ENCODE results near the gene UGT1A7.

The UGT1A7 gene

GRCh38 chr2:233764761-233765160 lies 83.1 kb downstream of the UGT1A7 start:
- DNase-seq: no peak

GRCh38 chr2:233766416-233766815 lies 84.7 kb downstream of the UGT1A7 start:
- no peak for DNase-seq

DNA sequence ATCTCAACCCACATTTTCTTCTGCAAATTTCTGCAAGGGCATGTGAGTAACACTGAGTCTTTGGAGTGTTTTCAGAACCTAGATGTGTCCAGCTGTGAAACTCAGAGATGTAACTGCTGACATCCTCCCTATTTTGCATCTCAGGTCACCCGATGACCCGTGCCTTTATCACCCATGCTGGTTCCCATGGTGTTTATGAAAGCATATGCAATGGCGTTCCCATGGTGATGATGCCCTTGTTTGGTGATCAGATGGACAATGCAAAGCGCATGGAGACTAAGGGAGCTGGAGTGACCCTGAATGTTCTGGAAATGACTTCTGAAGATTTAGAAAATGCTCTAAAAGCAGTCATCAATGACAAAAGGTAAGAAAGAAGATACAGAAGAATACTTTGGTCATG lies 86.4 kb downstream of the UGT1A7 start:
- DNase-seq: no peak

DNA sequence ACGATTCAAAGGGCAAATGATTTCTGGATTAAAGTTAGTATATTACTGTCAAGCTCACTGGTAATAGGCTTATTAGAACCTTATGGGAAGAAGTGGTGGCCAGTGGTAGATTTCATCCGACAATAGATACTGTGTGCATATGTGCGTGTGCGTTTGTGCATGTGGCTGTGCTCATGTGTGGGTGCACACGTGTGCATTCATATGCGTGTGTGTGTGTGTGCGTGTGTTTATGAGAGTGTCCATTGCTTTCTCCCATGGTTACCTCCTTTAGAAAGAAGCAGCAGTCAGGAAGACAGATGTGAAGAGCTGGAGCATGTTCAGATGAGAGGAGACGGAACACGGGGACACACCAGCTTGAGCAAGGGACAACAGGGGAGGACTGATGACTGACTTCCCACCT lies 87.6 kb downstream of the UGT1A7 start:
- no peak for DNase-seq

GRCh38 chr2:233772153-233772552 lies 90.5 kb downstream of the UGT1A7 start:
- no peak for DNase-seq

DNA sequence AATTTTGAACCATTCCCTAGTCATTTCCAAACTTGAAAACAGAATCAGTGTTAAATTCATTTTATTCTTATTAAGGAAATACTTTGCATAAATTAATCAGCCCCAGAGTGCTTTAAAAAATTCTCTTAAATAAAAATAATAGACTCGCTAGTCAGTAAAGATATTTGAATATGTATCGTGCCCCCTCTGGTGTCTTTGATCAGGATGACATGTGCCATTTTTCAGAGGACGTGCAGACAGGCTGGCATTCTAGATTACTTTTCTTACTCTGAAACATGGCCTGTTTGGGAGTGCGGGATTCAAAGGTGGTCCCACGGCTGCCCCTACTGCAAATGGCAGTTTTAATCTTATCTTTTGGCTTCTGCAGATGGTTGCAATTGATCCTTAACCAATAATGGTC lies 90.9 kb downstream of the UGT1A7 start:
- no peak for DNase-seq

DNA sequence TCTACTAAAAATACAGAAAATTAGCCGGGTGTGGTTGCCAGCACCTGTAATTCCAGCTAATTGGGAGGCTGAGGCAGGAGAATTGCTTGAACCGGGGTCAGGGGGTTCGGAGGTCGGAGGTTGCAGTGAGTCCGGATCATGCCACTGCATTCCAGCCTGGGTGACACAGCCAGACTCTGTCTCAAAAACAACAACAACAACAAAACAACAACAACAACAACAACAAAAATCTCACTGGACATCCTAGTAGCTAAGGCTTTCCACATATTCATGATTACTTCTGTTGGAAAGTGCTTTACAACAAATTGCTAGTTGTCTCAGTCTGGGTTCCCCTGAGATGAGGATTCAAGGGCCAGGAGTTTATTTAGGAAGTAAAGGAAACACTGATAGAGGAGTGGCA lies 92.2 kb downstream of the UGT1A7 start:
- no peak for DNase-seq

DNA sequence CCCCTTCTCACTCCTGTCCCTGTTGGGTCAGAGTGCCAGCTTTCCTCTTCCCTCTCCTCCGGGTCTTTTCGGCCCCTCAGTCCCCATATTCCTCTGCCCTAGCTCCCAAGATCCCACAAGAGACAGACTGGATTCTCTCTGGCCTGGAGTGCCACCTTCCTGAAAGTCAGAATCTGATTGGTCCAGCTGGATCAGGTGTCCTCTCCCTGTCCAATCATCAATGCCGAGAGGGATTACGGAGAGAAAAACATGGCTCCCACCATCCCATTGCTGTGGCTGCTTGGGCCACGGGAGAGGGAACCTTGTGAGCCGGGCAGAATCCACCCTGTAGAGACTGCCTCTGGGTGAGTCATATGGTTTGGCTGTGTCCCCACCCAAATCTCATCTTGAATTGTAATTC lies 93.7 kb downstream of the UGT1A7 start:
- no peak for DNase-seq

DNA sequence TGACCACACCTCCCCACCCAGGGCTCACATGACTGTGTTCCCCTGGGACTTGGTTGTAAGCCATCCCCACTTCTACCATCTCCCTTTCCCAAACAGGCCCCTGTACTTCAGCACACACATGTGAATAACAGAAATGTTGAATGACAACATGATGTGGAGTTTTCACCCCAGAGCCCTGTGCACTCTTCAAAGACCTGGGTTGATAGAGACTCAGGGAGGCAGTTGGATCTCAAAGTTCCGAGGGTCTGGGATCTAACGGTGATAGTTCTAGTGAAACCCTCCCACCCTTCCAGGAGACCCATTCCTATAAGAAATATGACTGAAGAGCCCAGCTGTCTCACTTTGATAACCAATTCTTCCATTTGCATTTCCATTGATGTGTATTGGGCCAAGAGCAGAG lies 96.3 kb downstream of the UGT1A7 start, which contains the start of gene MROH2A:
MROH2A (plus strand) TSS at position 301 of the 400 bp plus-strand sequence. CDS start 1,029 bp downstream, outside the sequence.
- DNase-seq: no peak

GRCh38 chr2:233779722-233780121 lies 98.0 kb downstream of the UGT1A7 start:
- DNase-seq: no peak

DNA sequence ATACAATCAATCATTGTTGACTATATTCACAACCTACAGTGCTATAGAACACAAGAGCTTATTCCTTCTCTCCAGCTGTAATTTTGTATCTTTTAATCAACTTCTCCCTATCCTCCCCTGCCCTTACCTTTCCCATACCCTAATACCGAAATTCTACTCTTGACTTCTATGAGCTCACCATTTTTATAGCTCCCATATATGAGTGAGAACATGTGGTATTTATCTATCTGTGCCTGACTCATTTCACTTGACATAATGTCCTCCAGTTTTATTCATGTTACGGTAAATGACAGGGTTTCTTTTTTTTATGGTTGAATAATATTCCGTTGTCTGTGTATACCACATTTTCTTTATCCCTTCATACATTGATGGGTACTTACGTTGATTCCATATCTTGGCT lies 99.1 kb downstream of the UGT1A7 start:
- DNase-seq: no peak

- no peak for DNase-seq
These were observed 107.9 kb downstream of the UGT1A7 start for GRCh38 chr2:233789554-233789953.

DNA sequence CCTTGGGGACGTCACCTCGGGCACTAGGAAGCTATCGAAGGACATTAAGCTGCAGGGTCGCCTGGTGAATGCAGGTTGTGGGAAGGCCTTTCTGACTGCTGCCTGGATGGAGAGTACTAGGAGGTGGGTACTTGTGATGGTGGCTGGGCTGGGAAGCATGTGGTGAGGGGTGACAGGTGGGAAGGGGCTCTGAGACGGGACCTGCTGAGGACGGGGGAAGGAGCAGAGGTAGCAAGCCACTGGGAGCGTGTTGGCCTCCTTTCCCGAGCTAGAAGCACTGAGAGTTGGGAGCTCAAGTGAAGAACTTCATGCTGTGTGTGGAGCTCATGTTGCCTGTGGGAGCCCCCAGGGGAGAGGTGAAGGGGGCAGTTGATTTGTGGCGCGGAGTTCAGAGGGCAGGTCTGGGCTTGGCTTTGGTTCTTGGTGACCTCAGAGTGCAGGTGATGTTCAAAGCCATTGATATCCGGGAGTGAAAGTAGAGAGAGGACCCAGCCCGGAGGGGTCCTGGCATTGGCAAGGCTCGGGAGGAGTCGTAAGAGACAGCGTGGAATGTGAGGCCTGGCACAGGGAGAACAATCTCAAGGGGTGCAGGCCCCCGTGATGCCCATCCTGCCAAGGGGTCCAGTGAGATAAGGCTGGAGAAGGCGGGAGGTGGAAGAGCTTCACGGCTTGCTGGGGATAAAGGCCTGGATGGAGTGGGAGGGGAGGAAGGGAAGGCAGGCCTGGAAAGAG lies 109.6 kb downstream of the UGT1A7 start:
- DNase-seq: no peak

- DNase-seq: no peak
These were observed 110.2 kb downstream of the UGT1A7 start for GRCh38 chr2:233791883-233792329.

- DNase-seq: no peak
These were observed 111.0 kb downstream of the UGT1A7 start for GRCh38 chr2:233792720-233793119.

DNA sequence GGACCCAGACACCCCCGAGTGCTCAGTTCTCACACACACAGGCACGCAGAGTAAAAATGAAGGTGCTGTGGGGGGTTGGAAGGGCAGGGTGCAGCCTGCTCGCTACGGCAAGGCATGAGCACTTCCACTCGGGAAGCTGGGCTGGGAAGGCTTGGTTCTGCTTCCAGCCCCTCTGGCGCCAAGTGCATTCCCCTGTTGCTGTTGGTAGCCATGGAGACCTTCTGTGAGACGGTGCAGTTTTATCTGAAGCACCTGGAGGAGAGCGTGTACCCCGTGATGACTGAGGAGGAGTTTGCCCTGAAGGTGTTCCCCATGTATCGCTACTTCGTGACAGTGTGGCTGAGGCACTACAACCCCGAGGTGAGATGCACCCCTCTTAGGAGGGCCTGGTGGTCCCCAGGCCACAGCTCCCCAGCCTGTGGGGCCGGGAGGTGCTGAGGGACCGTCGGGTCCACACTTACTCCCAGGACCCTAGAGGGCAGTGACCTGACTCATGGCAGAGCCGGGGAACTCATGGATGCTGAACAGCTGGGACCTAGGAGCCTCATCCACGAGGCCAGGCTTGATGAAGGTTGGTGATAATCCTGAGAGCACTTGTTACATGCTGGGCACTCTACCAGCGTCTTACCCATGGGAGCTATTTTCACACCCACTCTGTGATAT lies 111.9 kb downstream of the UGT1A7 start:
- no peak for DNase-seq

GRCh38 chr2:233794128-233794658 lies 112.5 kb downstream of the UGT1A7 start:
- DNase-seq: no peak

- DNase-seq: no peak
These were observed 114.1 kb downstream of the UGT1A7 start for GRCh38 chr2:233795735-233796171.

DNA sequence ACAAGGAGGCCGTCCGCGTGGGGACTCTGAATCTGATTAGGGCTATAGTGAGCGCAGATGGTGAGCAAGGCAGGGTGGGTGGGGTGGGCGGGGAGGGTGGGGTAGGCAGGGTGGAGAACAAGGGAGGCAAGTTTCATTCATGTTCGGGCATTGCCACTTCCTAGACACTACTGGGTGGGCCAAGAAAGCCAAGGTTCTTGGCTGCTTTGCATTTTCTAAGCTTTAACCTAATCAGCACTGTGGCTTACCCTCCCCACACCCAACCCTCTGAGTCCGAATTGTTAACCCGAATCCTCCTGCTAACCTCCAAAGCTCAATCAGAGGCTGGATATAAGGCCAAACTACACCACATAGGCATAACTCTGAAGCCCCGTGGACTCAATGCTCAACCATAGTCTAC lies 114.6 kb downstream of the UGT1A7 start:
- no peak for DNase-seq

DNA sequence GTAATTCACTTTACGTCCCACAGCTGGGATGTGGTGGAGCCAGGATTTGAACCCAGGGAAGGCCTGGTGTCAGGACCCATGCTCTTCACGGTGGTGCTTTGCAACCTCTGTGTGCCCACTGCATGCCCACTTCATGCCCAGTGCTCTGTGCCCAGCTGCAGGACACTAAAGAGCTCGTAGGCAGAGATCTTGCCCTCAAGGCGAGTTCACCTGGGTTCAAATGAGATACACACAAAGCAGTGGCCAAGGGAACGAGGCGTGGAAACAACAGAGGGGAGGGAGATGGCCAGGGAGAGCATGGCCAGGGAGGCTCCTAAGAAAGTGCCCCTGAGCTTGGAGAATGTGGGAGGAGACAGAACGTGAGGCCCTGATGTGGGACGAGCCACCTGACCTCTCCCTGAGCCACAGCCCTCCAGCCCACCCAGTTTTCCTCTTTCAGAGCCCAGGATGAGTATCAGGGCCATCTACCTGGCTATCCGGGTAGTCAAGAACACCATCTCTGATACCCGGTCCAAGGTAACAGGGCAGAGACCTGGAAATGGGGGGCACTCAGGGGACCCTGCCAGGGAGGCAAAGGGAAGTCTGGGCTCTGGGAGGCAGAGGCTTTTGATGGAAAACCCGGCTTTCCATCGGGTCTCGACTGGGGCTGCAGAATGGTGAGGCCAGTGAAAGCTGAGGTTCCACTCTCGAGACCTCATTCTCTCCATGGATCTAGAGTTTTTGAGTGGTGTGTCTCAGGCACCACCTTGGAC lies 116.8 kb downstream of the UGT1A7 start:
- DNase-seq: no peak

DNA sequence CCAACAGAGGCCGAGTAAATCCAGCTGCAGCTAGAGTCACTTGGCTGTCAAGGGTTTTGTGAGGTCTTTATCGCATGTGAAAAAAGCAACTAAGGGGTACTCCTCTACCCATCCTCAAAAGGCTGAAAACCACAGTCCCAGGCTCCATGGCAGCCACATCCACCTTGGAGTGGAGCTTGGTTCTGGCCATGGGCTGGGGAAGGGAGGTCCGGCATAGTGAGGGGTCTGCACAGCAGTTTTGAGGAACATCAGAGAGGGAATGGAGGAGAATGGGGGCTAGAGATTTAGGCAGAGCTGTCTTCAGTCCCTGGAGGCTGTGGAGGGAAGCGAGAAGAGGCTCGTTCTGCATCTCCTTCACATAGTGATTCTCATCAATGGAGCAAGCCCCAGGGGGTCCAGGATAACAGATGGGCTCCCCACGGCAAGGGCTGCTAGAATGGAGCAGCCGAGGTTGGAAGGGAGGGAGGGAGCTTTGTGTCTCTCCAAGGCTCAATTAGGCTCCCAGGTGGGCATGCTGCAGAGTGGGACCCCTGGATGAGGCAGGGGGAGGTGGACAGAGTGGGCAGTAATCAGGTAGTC lies 117.5 kb downstream of the UGT1A7 start:
- DNase-seq: no peak

DNA sequence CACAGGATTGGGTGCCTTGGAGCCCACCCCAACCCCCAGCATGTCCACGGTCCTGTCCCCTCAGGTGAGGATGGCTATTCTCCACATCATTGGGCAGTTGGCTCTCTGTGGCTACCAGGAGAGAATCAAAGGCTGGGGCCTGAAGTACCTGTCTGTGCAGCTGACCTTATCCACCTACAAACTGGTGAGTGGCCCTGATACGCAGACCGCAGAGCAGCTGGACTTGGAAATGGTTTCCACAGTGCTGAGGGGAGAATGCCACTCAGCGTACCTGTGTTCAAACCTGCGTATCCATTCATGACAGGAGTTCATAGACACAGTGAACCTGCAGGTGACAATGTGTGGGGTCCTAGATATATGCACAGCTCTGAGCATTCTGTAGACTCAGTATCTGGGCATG lies 118.0 kb downstream of the UGT1A7 start:
- no peak for DNase-seq

DNA sequence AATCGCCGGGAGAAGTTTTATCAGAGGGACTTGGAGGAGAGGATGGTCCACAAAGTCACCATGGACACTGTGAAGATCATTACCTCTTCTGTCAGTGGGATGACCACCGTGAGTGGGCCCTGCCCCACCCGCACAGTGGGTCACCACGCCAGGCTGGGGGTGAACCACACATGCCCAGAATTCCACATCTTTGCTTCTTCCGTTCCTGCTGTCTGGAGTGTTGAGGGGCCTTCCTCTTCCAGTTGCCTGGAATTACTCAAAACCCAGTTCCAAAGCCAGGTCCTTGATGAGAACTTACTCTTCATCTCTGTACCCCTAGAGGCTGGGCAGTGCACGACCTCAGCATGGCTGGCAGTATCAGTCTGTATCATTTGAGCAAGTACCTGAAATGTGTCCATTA lies 118.5 kb downstream of the UGT1A7 start:
- DNase-seq: no peak

Measured in CD4-positive, alpha-beta T cell treated with Interleukin-6 for 4 hours (primary cell).